CD4-positive, alpha-beta T cell (primary cell): ENCODE results near the gene BORCS5. TPM values are rescaled to one million over a fixed set of nuclear protein-coding genes. Genes with fewer than 3 reads are reported as not detected.

Experiments
- ATAC-seq: fragments of 200-7000 bp; cut with Tn5 transposase; one replicate; pipeline ENCODE4 v1.10.0; 2022; ENCODE audit warnings: mild to moderate bottlenecking; ENCODE audit not compliant: poor library complexity
- CTCF ChIA-PET: fragments of 350-600 bp; sonication (Branson Sonifier 250); formaldehyde crosslinking; loops from one replicate; lab custom pipeline; 2021; ENCODE audit warnings: antibody characterized with exemption, inconsistent platforms; lab: Charles Lee
- POLR2A ChIA-PET: fragments of 350-600 bp; sonication (Branson Sonifier 250); formaldehyde crosslinking; loops from one replicate; lab custom pipeline; 2021; ENCODE audit warnings: antibody characterized with exemption, inconsistent platforms; lab: Charles Lee
- DNase-seq, 14 experiments: peaks; one replicate each; pipeline ENCODE4 v3.0.0-alpha.2; 2013 to 2020; ENCODE audit warnings: mixed read lengths in 2 of 14
- H3K27ac ChIP-seq, 2 donors: one replicate each; pipeline versions ENCODE4 v1.5.1 to v1.7.0; 2013; ENCODE audit warnings: low read length in 2 of 2, low read depth in 1 of 2, mild to moderate bottlenecking in 1 of 2
- H3K27me3 ChIP-seq, 2 experiments: 1 replicate in 1 of 2; 2 replicates in 1 of 2; pipeline versions ENCODE4 v1.6.1 to v1.7.0; 2013; ENCODE audit warnings: low read length in 2 of 2, control low read depth in 1 of 2, mild to moderate bottlenecking in 1 of 2, moderate library complexity in 1 of 2; ENCODE audit not compliant: insufficient read depth in 2 of 2, control insufficient read depth in 1 of 2
- H3K36me3 ChIP-seq: one replicate; pipeline ENCODE4 v1.6.1; 2013; ENCODE audit warnings: low read length, control low read depth; ENCODE audit not compliant: insufficient read depth
- H3K4me1 ChIP-seq: one replicate; pipeline ENCODE4 v1.6.1; 2013; ENCODE audit warnings: low read length, control low read depth; ENCODE audit not compliant: insufficient read depth
- H3K4me3 ChIP-seq: one replicate; pipeline ENCODE4 v1.5.1; 2013; ENCODE audit warnings: mild to moderate bottlenecking, low read length, moderate library complexity
- H3K9me3 ChIP-seq, 2 experiments: 1 replicate in 1 of 2; 2 replicates in 1 of 2; pipeline versions ENCODE4 v1.6.1 to v1.7.0; 2013; ENCODE audit warnings: low read length in 2 of 2, mild to moderate bottlenecking in 2 of 2, control low read depth in 1 of 2, moderate library complexity in 1 of 2; ENCODE audit not compliant: control insufficient read depth in 1 of 2, insufficient read depth in 1 of 2
- H3K27ac Mint-ChIP-seq: one replicate; pipeline ENCODE4 v1.8.0; 2020; ENCODE audit warnings: mixed read lengths
- H3K27me3 Mint-ChIP-seq: one replicate; pipeline ENCODE4 v1.8.0; 2021; ENCODE audit warnings: mixed read lengths
- H3K36me3 Mint-ChIP-seq: one replicate; pipeline ENCODE4 v1.8.0; 2021; ENCODE audit warnings: low read depth, mixed read lengths
- H3K4me1 Mint-ChIP-seq: one replicate; pipeline ENCODE4 v1.8.0; 2021; ENCODE audit warnings: low read depth, mixed read lengths
- H3K4me3 Mint-ChIP-seq: one replicate; pipeline ENCODE4 v1.8.0; 2020; ENCODE audit warnings: mild to moderate bottlenecking, mixed read lengths
- H3K9me3 Mint-ChIP-seq: one replicate; pipeline ENCODE4 v1.8.0; 2020; ENCODE audit warnings: mixed read lengths
- CTCF ChIP-seq: fragments of 200-600 bp; IDR thresholded peaks from one replicate; pipeline ENCODE4 v1.8.0; 2022; ENCODE audit warnings: antibody characterized with exemption, mild to moderate bottlenecking
- intact Hi-C, 2 experiments: fragments of 100-400 bp; cut with DNase I in 1 of 2; cut with micrococcal nuclease in 1 of 2; formaldehyde crosslinking; loops; one replicate each; pipeline versions ENCODE4 v1.15.1 to v1.9.0; 2023 to 2025; cut with DNase I, micrococcal nuclease
- total RNA-seq, 174 experiments: library from RNA in 2 of 174; stranded (reverse) in 2 of 174; gene quantifications; one replicate each; pipeline ENCODE4 v1.2.3 and lab custom pipeline; 2021 to 2026

BORCS5 gene
- total RNA-seq, 2 experiments from 2014 or later: 36.4 to 39.3 TPM

DNA sequence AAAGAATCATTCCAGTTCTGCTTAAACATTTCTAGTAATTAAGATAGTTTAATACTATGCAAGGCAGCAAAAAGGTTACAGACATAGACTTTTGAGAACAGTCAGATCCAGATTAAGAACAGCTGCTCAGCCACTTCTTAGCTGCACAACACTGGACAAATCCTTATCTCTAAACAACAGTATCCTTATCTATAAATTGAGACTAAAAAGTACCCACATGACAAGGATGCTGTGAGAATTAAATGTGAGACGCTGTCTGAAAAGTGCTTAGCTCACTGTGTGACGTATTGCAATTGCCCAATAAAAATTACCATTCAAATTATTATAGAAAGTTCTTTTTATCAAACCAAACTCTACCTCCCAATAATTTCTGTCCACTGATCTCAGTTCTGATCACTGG lies 35.5 kb downstream of the BORCS5 start:
- ChIA-PET POLR2A (no interaction called here), CTCF (interaction anchor here (0.7 kb wide), 1 partner anchor 138 kb away, joined by 3 read pairs; no protein-coding TSS in a partner anchor)
- ATAC-seq: no peak

GRCh38 chr12:12393171-12393570 lies 36.3 kb downstream of the BORCS5 start:
- H3K27ac Mint-ChIP-seq: no peak overlapping the region
- H3K4me3 ChIP-seq: no peak overlapping the region
- peaks cover 35% of the 10 kb centered on the region for H3K4me1 Mint-ChIP-seq
- no peaks in the 10 kb centered on the region for H3K9me3 ChIP-seq
- H3K36me3 ChIP-seq: no peaks in the 10 kb centered on the region
- H3K36me3 Mint-ChIP-seq: peaks cover 45% of the 10 kb centered on the region
- ATAC-seq (no peak), DNase-seq (no peak)
- no peak for TF ChIP-seq CTCF
- no peaks in the 10 kb centered on the region for H3K27me3 Mint-ChIP-seq
- intact Hi-C loops: loop anchor here in 1 of 2 experiments (5.0 kb wide), 1 partner anchor 39 kb away; no protein-coding TSS in a partner anchor
- H3K9me3 Mint-ChIP-seq: no peaks in the 10 kb centered on the region
- peaks cover 4% of the 10 kb centered on the region for H3K4me1 ChIP-seq
- ChIA-PET CTCF (no interaction called here), POLR2A (no interaction called here)
- H3K27ac ChIP-seq: no peak overlapping the region
- H3K4me3 Mint-ChIP-seq: no peak overlapping the region
- H3K27me3 ChIP-seq: no peaks in the 10 kb centered on the region

More for the DNA sequence above, 35.5 kb downstream of the BORCS5 start:
- Mint-ChIP-seq H3K9me3 (no peaks in the 10 kb centered on the region), H3K27ac (no peak overlapping the region), H3K27me3 (no peaks in the 10 kb centered on the region), H3K4me1 (peaks cover 35% of the 10 kb centered on the region), H3K4me3 (no peak overlapping the region), H3K36me3 (peaks cover 45% of the 10 kb centered on the region)
- no peak for DNase-seq
- H3K27me3 ChIP-seq: no peaks in the 10 kb centered on the region
- peaks cover 4% of the 10 kb centered on the region for H3K4me1 ChIP-seq
- no peak overlapping the region for H3K27ac ChIP-seq
- no peak for TF ChIP-seq CTCF
- H3K36me3 ChIP-seq: no peaks in the 10 kb centered on the region
- intact Hi-C loops: loop anchor here in 1 of 2 experiments (5.0 kb wide), 1 partner anchor 40 kb away; no protein-coding TSS in a partner anchor
- H3K9me3 ChIP-seq: no peaks in the 10 kb centered on the region
- no peak overlapping the region for H3K4me3 ChIP-seq

GRCh38 chr12:12396694-12397093 lies 39.8 kb downstream of the BORCS5 start:
- Histone ChIP-seq H3K4me3 (no peak overlapping the region), H3K9me3 (no peaks in the 10 kb centered on the region), H3K36me3 (no peaks in the 10 kb centered on the region), H3K4me1 (peaks cover 4% of the 10 kb centered on the region), H3K27me3 (no peaks in the 10 kb centered on the region), H3K27ac (no peak overlapping the region)
- Mint-ChIP-seq H3K4me1 (peaks cover 50% of the 10 kb centered on the region), H3K27me3 (no peaks in the 10 kb centered on the region), H3K4me3 (no peak overlapping the region), H3K27ac (no peak overlapping the region), H3K36me3 (peaks cover 36% of the 10 kb centered on the region), H3K9me3 (no peaks in the 10 kb centered on the region)
- ChIA-PET CTCF (interaction anchor here (1.0 kb wide), 1 partner anchor 17 kb away, joined by 3 read pairs; no protein-coding TSS in a partner anchor), POLR2A (interaction anchor here (0.7 kb wide), 1 partner anchor 78 kb away, joined by 3 read pairs; no protein-coding TSS in a partner anchor)
- ATAC-seq (no peak), DNase-seq (no peak)
- intact Hi-C loops: no loop called here
- no peak for TF ChIP-seq CTCF
